MM.1S (cell line): ENCODE data around the gene PINK1.
"Not testable (repeated sequence)": the region's sequence is repeated elsewhere in the genome, so short reads cannot be mapped to it uniquely, and the experiment has no call there.

Experiments used
- DNase-seq: peaks from one replicate; pipeline ENCODE4 v3.0.0-alpha.2; 2015
- H2AFZ ChIP-seq: fragments of 300-600 bp; sonication (generic); 2 replicates; pipeline ENCODE4 v1.6.0; 2016; ENCODE audit warnings: antibody characterized with exemption, low read length
- H3F3A ChIP-seq: fragments of 300-600 bp; sonication (generic); 2 replicates; pipeline ENCODE4 v1.6.1; 2016; ENCODE audit warnings: mild to moderate bottlenecking, antibody characterized with exemption, low read length, moderate library complexity, mixed read lengths; ENCODE audit not compliant: insufficient read depth
- H3K27ac ChIP-seq: fragments of 300-600 bp; sonication (generic); 2 replicates; pipeline ENCODE4 v1.5.1; 2016; ENCODE audit warnings: mild to moderate bottlenecking, low read length
- H3K27me3 ChIP-seq: fragments of 300-600 bp; sonication (generic); replicated peaks from 2 replicates; pipeline ENCODE4 v1.6.0; 2016; ENCODE audit warnings: low read length; ENCODE audit not compliant: insufficient read depth
- H3K36me3 ChIP-seq: fragments of 300-600 bp; sonication (generic); replicated peaks from 2 replicates; pipeline ENCODE4 v1.6.1; 2016; ENCODE audit warnings: mild to moderate bottlenecking, low read length, mixed read lengths; ENCODE audit not compliant: insufficient read depth
- H3K4me1 ChIP-seq: fragments of 300-600 bp; sonication (generic); 2 replicates; pipeline ENCODE4 v1.6.1; 2016; ENCODE audit warnings: low read length, mixed read lengths
- H3K4me2 ChIP-seq: fragments of 300-600 bp; sonication (generic); 2 replicates; pipeline ENCODE4 v1.6.0; 2016; ENCODE audit warnings: low read depth, low read length
- H3K4me3 ChIP-seq: fragments of 300-600 bp; sonication (generic); 2 replicates; pipeline ENCODE4 v1.5.1; 2016; ENCODE audit warnings: low read length, mixed read lengths
- H3K79me2 ChIP-seq: fragments of 300-600 bp; sonication (generic); 2 replicates; pipeline ENCODE4 v1.6.1; 2016; ENCODE audit warnings: mixed run types, low read length, mixed read lengths
- H3K9ac ChIP-seq: fragments of 300-600 bp; sonication (generic); 2 replicates; pipeline ENCODE4 v1.6.1; 2016; ENCODE audit warnings: low read length, mixed read lengths
- H3K9me2 ChIP-seq: fragments of 300-600 bp; sonication (generic); replicated peaks from 2 replicates; pipeline ENCODE4 v1.6.1; 2016; ENCODE audit warnings: mild to moderate bottlenecking, low read length, mixed read lengths; ENCODE audit not compliant: insufficient read depth
- H3K9me3 ChIP-seq: fragments of 300-600 bp; sonication (generic); replicated peaks from 2 replicates; pipeline ENCODE4 v1.6.1; 2016; ENCODE audit warnings: mild to moderate bottlenecking, low read length, mixed read lengths; ENCODE audit not compliant: insufficient read depth
- H4K20me1 ChIP-seq: fragments of 300-600 bp; sonication (generic); 2 replicates; pipeline ENCODE4 v1.6.1; 2016; ENCODE audit warnings: mild to moderate bottlenecking, low read length, moderate library complexity, mixed read lengths; ENCODE audit not compliant: insufficient read depth
- CTCF ChIP-seq: fragments of 300-600 bp; sonication (generic); IDR thresholded peaks from 2 replicates; pipeline ENCODE4 v1.5.1; 2016; ENCODE audit warnings: antibody characterized with exemption, low read length, mixed read lengths
- EZH2 ChIP-seq: fragments of 300-600 bp; sonication (generic); optimal IDR thresholded peaks from 2 replicates; pipeline ENCODE3; 2017; ENCODE audit warnings: low read depth, mild to moderate bottlenecking, antibody characterized with exemption, low read length, mixed read lengths
- EZH2phosphoT487 ChIP-seq: fragments of 300-600 bp; sonication (generic); IDR thresholded peaks from 2 replicates; pipeline ENCODE4 v1.6.1; 2018; ENCODE audit warnings: antibody characterized with exemption, low read length

PINK1 gene

GRCh38 chr1:20604678-20605077, 28.6 kb upstream of the PINK1 start:
- Histone ChIP-seq H2AFZ (no peak overlapping the region), H3K79me2 (no peaks in the 10 kb centered on the region), H3K4me1 (no peaks in the 10 kb centered on the region), H3K9ac (no peak overlapping the region), H3K4me2 (no peak overlapping the region), H3K4me3 (no peak overlapping the region), H3K36me3 (no peaks in the 10 kb centered on the region), H3K9me2 (no peaks in the 10 kb centered on the region), H3F3A (no peaks in the 10 kb centered on the region), H4K20me1 (no peaks in the 10 kb centered on the region), H3K9me3 (no peaks in the 10 kb centered on the region), H3K27ac (no peak overlapping the region), H3K27me3 (peaks cover 28% of the 10 kb centered on the region)
- no peak for DNase-seq
- no peak for TF ChIP-seq EZH2phosphoT487
- TF ChIP-seq EZH2, result no peak
- no peak for TF ChIP-seq CTCF

GRCh38 chr1:20606801-20607570, 26.3 kb upstream of the PINK1 start:
- H3K4me2 ChIP-seq, H4K20me1 ChIP-seq, H3K9me2 ChIP-seq, H3K9ac ChIP-seq, H3K79me2 ChIP-seq, H3K4me3 ChIP-seq, H3K4me1 ChIP-seq, H2AFZ ChIP-seq, DNase-seq, H3F3A ChIP-seq, H3K36me3 ChIP-seq, H3K9me3 ChIP-seq, H3K27ac ChIP-seq: not testable (repeated sequence)
- peaks cover 37% of the 10 kb centered on the region for H3K27me3 ChIP-seq

- TF ChIP-seq CTCF (no peak), EZH2phosphoT487 (no peak), EZH2 (no peak)
- no peaks in the 10 kb centered on the region for H3K9me2 ChIP-seq
- H3K9ac ChIP-seq, result no peak overlapping the region
- DNase-seq, result no peak
- H3K4me2 ChIP-seq, result no peak overlapping the region
- no peaks in the 10 kb centered on the region for H3K36me3 ChIP-seq
- H3K27ac ChIP-seq, result no peak overlapping the region
- no peaks in the 10 kb centered on the region for H3K79me2 ChIP-seq
- H3K27me3 ChIP-seq, result peaks cover 26% of the 10 kb centered on the region
- H3F3A ChIP-seq, result no peaks in the 10 kb centered on the region
- H3K4me3 ChIP-seq, result no peak overlapping the region
- H4K20me1 ChIP-seq, result no peaks in the 10 kb centered on the region
- H3K9me3 ChIP-seq, result no peaks in the 10 kb centered on the region
- H3K4me1 ChIP-seq, result no peaks in the 10 kb centered on the region
- H2AFZ ChIP-seq, result no peak overlapping the region
Observed at GRCh38 chr1:20609541-20609940, 23.7 kb upstream of the PINK1 start.

GRCh38 chr1:20610970-20611369, 22.3 kb upstream of the PINK1 start:
- Histone ChIP-seq H3K79me2 (no peaks in the 10 kb centered on the region), H3K4me2 (no peak overlapping the region), H3K36me3 (no peaks in the 10 kb centered on the region), H3K9me2 (no peaks in the 10 kb centered on the region), H2AFZ (no peak overlapping the region), H3F3A (no peaks in the 10 kb centered on the region), H3K4me3 (no peak overlapping the region), H4K20me1 (no peaks in the 10 kb centered on the region), H3K4me1 (0 out of 2 replicates have a peak, but pooled peaks cover under 1% of the 10 kb centered on the region), H3K9ac (no peak overlapping the region), H3K27me3 (peaks cover 26% of the 10 kb centered on the region), H3K27ac (no peak overlapping the region), H3K9me3 (no peaks in the 10 kb centered on the region)
- TF ChIP-seq CTCF (no peak), EZH2phosphoT487 (no peak), EZH2 (no peak)
- DNase-seq, result no peak
